Lower leg skin (tissue), 3 donors: ENCODE data around the gene TSPOAP1.

Source experiments
- POLR2A ChIP-seq, 2 donors: fragments of 450-650 bp; IDR thresholded peaks; one replicate each; pipeline ENCODE4 v1.6.1; 2016 to 2017; ENCODE audit warnings: antibody characterized with exemption in 2 of 2, mild to moderate bottlenecking in 1 of 2, moderate library complexity in 1 of 2
- TF ChIP-seq, protein P1 (sequence below), 3 donors: fragments of 450-650 bp; IDR thresholded peaks; one replicate each; pipeline ENCODE4 v1.5.1; 2016; ENCODE audit warnings: antibody characterized with exemption in 3 of 3, mild to moderate bottlenecking in 3 of 3, moderate library complexity in 2 of 3

GRCh38 chr17:58335779-58336455 lies 7.3 kb upstream of the TSPOAP1 start:
- TF ChIP-seq, protein P1, sequence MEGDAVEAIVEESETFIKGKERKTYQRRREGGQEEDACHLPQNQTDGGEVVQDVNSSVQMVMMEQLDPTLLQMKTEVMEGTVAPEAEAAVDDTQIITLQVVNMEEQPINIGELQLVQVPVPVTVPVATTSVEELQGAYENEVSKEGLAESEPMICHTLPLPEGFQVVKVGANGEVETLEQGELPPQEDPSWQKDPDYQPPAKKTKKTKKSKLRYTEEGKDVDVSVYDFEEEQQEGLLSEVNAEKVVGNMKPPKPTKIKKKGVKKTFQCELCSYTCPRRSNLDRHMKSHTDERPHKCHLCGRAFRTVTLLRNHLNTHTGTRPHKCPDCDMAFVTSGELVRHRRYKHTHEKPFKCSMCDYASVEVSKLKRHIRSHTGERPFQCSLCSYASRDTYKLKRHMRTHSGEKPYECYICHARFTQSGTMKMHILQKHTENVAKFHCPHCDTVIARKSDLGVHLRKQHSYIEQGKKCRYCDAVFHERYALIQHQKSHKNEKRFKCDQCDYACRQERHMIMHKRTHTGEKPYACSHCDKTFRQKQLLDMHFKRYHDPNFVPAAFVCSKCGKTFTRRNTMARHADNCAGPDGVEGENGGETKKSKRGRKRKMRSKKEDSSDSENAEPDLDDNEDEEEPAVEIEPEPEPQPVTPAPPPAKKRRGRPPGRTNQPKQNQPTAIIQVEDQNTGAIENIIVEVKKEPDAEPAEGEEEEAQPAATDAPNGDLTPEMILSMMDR (IDR thresholded peaks at IDR 0.05), result no peak
- TF ChIP-seq POLR2A (IDR thresholded peaks at IDR 0.05), result no peak
